ENCODE results near the gene TMEM106C. TPM values are rescaled to one million over a fixed set of nuclear protein-coding genes. Genes with fewer than 3 reads are reported as not detected.

Gene TMEM106C
- total and polyA plus RNA-seq, 10 of the 15 experiments (the other 5 are each of a cell fraction or from before 2014, with no cell fraction given): 90.2 to 280 (median 161) TPM

GRCh38 chr12:47986291-47986660 is 22.9 kb downstream of the TMEM106C start:
- CTCF ChIA-PET: no interaction called here
- FAIRE-seq (no peak), ATAC-seq (no peak), DNase-seq (ENCODE audit: low read depth, low spot score) (no peak)
- WGBS (ENCODE audit: insufficient coverage, insufficient replicate concordance, low lambda C conversion rate, missing lambda C conversion rate): 30% methylated on average over 8 of the region's 8 CpGs
- in situ Hi-C loops (cut with MboI) (no loop called here), intact Hi-C loops (cut with micrococcal nuclease; ENCODE audit: unreplicated experiment) (no loop called here)
- Histone ChIP-seq H3K4me3 (no peak overlapping the region), H3K9ac (ENCODE audit: control insufficient read depth, insufficient read depth, low read length) (no peak overlapping the region), H3K27ac (ENCODE audit: control insufficient read depth, insufficient read depth) (no peak overlapping the region), H3K36me3 (ENCODE audit: control insufficient read depth in 2 of 2, insufficient read depth in 2 of 2, low read length in 1 of 2) (no peaks in the 10 kb centered on the region), H2AFZ (ENCODE audit: control insufficient read depth, low read depth, low read length) (no peak overlapping the region), H3K9me3 (replicated peaks; ENCODE audit: control insufficient read depth, insufficient read depth, low read length) (no peaks in the 10 kb centered on the region), H3K4me1 (ENCODE audit: control insufficient read depth, insufficient read depth, low read length) (peaks cover 14% of the 10 kb centered on the region), H4K20me1 (ENCODE audit: control insufficient read depth, insufficient read depth) (no peaks in the 10 kb centered on the region), H3K79me2 (ENCODE audit: control insufficient read depth, insufficient read depth, low read length) (no peaks in the 10 kb centered on the region), H3K27me3 (replicated peaks in 1 of 2; ENCODE audit: control insufficient read depth in 2 of 2, insufficient read depth in 2 of 2, low read length in 1 of 2) (peaks cover 0 to 2% of the 10 kb centered on the region in 2 experiments; a peak in 3 of 4 replicates), H3K4me2 (ENCODE audit: control insufficient read depth, insufficient read depth) (no peak overlapping the region)
- POLR2A ChIA-PET: no interaction called here
- RAD21 ChIA-PET (ENCODE audit: unreplicated experiment): no interaction called here
- BruUV-seq (replicated peaks): no TSS peak
- SMC1A ChIA-PET (ENCODE audit: uncharacterized antibody, unreplicated experiment): no interaction called here
- TF ChIP-seq BHLHE40 (IDR thresholded peaks at IDR 0.05; ENCODE audit: borderline replicate concordance in 1 of 2, low read depth in 2 of 2, low read length in 1 of 2): no peak
- TF ChIP-seq ELK1 (IDR thresholded peaks at IDR 0.05; ENCODE audit: low read depth, low read length): no peak
- TF ChIP-seq BRCA1 (IDR thresholded peaks at IDR 0.05; ENCODE audit: low read depth, low read length): no peak
- TF ChIP-seq RB1 (IDR thresholded peaks at IDR 0.05; ENCODE audit: borderline replicate concordance): no peak
- no peak for TF ChIP-seq MLLT1 (IDR thresholded peaks at IDR 0.05)
- no peak for TF ChIP-seq CEBPB (IDR thresholded peaks at IDR 0.05; ENCODE audit: borderline replicate concordance in 1 of 2, low read depth in 2 of 2, low read length in 2 of 2)
- no peak for TF ChIP-seq ZBTB4 (CRISPR knock-in tag; IDR thresholded peaks at IDR 0.05)
- no peak for TF ChIP-seq NFIC (IDR thresholded peaks at IDR 0.05; ENCODE audit: low read depth, low read length)
- TF ChIP-seq CEBPZ (IDR thresholded peaks at IDR 0.05; ENCODE audit: low read depth, low read length): no peak
- TF ChIP-seq HCFC1 (IDR thresholded peaks at IDR 0.05; ENCODE audit: low read length): no peak
- no peak for TF ChIP-seq SREBF1 (IDR thresholded peaks at IDR 0.05; ENCODE audit: low read length)
- TF ChIP-seq CBX5 (IDR thresholded peaks at IDR 0.05; ENCODE audit: low read depth): no peak
- TF ChIP-seq ZNF274 (IDR thresholded peaks at IDR 0.05; ENCODE audit: insufficient read depth, insufficient read length): no peak
- TF ChIP-seq POLR2AphosphoS5 (IDR thresholded peaks at IDR 0.05; ENCODE audit: low read length): no peak
- TF ChIP-seq STAT1 (conservative IDR thresholded peaks at IDR 0.05): no peak
- TF ChIP-seq CHD4 (IDR thresholded peaks at IDR 0.05): no peak
- no peak for TF ChIP-seq TCF7 (IDR thresholded peaks at IDR 0.05; ENCODE audit: borderline replicate concordance)
- TF ChIP-seq BMI1 (IDR thresholded peaks at IDR 0.05; ENCODE audit: borderline replicate concordance): no peak

Measured in GM12878 (cell line).